Measurements from ENCODE around the gene KRTAP1-1. TPM values are rescaled to one million over a fixed set of nuclear protein-coding genes. Genes with fewer than 3 reads are reported as not detected.

KRTAP1-1 gene
- total RNA-seq, 2 experiments from 2014 or later: not detected

DNA sequence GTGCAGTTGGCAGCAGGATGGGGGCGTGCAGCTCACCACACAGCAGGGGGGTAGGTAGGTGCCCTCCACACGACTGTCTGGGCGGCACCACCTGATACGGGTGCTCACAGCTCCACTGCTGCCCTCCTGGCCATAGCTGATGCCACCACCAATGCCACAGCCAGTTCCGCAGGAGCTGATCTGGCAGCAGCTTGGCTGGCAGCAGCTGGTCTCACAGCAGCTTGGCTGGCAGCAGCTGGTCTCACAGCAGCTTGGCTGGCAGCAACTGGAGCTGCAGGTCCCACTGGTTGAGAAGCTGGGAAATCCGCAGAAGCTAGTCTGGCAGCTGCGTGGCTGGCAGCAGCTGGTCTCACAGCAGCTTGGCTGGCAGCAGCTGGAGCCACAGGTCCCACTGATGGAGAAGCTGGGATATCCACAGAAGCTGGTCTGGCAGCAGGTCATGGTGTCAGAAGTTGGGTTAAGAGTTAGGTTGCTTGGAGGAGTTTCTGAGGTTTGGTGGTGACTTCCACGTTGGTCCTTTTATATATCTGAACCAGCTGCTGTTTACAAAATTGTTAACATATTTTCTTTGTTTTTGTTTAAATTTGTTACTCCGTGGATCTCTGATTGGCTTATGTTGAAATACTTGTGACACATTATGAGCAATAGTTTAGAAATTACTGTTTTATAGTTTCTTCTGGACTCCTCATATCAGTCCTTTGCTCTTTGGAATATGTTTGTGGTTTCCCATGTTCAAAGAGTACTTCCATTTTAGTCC lies 14.4 kb downstream of the KRTAP1-1 start, which contains the start of gene KRTAP1-5:
Gene KRTAP1-5, minus strand, starts transcription at position 494 of the 757 bp plus-strand sequence. Its CDS starts 53 bp downstream, at position 441.
- no peaks in the 10 kb centered on the region for H3K36me3 ChIP-seq (ENCODE audit: insufficient read depth, low read length)
- DNase-seq (no peak), ATAC-seq (ENCODE audit: poor library complexity) (no peak)
- no peaks in the 10 kb centered on the region for H3K4me1 Mint-ChIP-seq (ENCODE audit: low read depth)
- no peaks in the 10 kb centered on the region for H3K9me3 ChIP-seq (ENCODE audit: control insufficient read depth in 1 of 2, insufficient read depth in 1 of 2, low read length in 2 of 2)
- no peak within 1 kb of the TSS for H3K27ac Mint-ChIP-seq
- H3K9me3 Mint-ChIP-seq: peaks cover 3% of the 10 kb centered on the region
- no peaks in the 10 kb centered on the region for H3K36me3 Mint-ChIP-seq (ENCODE audit: low read depth)
- no peak within 1 kb of the TSS for H3K4me3 Mint-ChIP-seq
- H3K27ac ChIP-seq (ENCODE audit: low read depth in 1 of 2, low read length in 2 of 2): no peak within 1 kb of the TSS
- CTCF ChIA-PET: no interaction called here
- peaks cover 51% of the 10 kb centered on the region for H3K27me3 Mint-ChIP-seq
- intact Hi-C loops (cut with DNase I, micrococcal nuclease): no loop called here
- POLR2A ChIA-PET: no interaction called here
- peaks cover under 1 to 4% of the 10 kb centered on the region in 2 experiments for H3K27me3 ChIP-seq (ENCODE audit: control insufficient read depth in 1 of 2, insufficient read depth in 2 of 2, low read length in 2 of 2)
- H3K4me3 ChIP-seq (ENCODE audit: low read length): no peak within 1 kb of the TSS
- H3K4me1 ChIP-seq (ENCODE audit: insufficient read depth, low read length): no peaks in the 10 kb centered on the region
- no peak for TF ChIP-seq CTCF (IDR thresholded peaks at IDR 0.05)

GRCh38 chr17:41024697-41025096 lies 16.6 kb downstream of the KRTAP1-1 start:
- CTCF ChIA-PET: no interaction called here
- Mint-ChIP-seq H3K36me3 (ENCODE audit: low read depth) (no peaks in the 10 kb centered on the region), H3K27me3 (peaks cover 35% of the 10 kb centered on the region), H3K4me1 (ENCODE audit: low read depth) (no peaks in the 10 kb centered on the region), H3K9me3 (peaks cover 3% of the 10 kb centered on the region), H3K27ac (no peak overlapping the region), H3K4me3 (no peak overlapping the region)
- no peak overlapping the region for H3K27ac ChIP-seq (ENCODE audit: low read depth in 1 of 2, low read length in 2 of 2)
- no peak overlapping the region for H3K4me3 ChIP-seq (ENCODE audit: low read length)
- no peaks in the 10 kb centered on the region for H3K4me1 ChIP-seq (ENCODE audit: insufficient read depth, low read length)
- no peaks in the 10 kb centered on the region for H3K9me3 ChIP-seq (ENCODE audit: control insufficient read depth in 1 of 2, insufficient read depth in 1 of 2, low read length in 2 of 2)
- no peak for DNase-seq
- no peak for ATAC-seq (ENCODE audit: poor library complexity)
- H3K36me3 ChIP-seq (ENCODE audit: insufficient read depth, low read length): no peaks in the 10 kb centered on the region
- peaks cover 0 to 4% of the 10 kb centered on the region in 2 experiments for H3K27me3 ChIP-seq (ENCODE audit: control insufficient read depth in 1 of 2, insufficient read depth in 2 of 2, low read length in 2 of 2)
- intact Hi-C loops (cut with DNase I, micrococcal nuclease): no loop called here
- no peak for TF ChIP-seq CTCF (IDR thresholded peaks at IDR 0.05)
- POLR2A ChIA-PET: no interaction called here

DNA sequence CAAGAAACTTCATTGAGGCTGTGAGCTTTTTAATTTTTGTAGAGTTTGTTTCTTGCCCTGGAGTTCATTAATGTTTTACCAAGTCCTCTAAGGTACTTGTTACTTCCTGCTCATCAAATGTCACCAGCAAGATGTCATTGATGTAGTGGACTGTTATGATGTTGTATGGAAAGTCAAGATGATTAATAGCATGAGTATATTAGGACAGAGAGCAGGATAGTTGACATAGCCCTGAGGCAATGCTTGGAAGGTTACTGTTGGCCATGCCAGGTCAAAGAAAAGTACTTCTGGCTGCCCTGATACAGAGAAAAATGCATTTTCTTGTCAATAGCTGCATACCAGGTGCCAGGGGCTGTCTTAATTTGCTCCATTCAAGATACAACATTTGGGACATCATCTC lies 20.9 kb downstream of the KRTAP1-1 start:
- DNase-seq (no peak), ATAC-seq (ENCODE audit: poor library complexity) (no peak)
- Histone ChIP-seq H3K9me3 (ENCODE audit: control insufficient read depth in 1 of 2, insufficient read depth in 1 of 2, low read length in 2 of 2) (no peaks in the 10 kb centered on the region), H3K27ac (ENCODE audit: low read depth in 1 of 2, low read length in 2 of 2) (no peak overlapping the region), H3K36me3 (ENCODE audit: insufficient read depth, low read length) (no peaks in the 10 kb centered on the region), H3K4me1 (ENCODE audit: insufficient read depth, low read length) (no peaks in the 10 kb centered on the region), H3K4me3 (ENCODE audit: low read length) (no peak overlapping the region), H3K27me3 (ENCODE audit: control insufficient read depth in 1 of 2, insufficient read depth in 2 of 2, low read length in 2 of 2) (no peaks in the 10 kb centered on the region)
- H3K27ac Mint-ChIP-seq: no peak overlapping the region
- H3K4me3 Mint-ChIP-seq: no peak overlapping the region
- H3K27me3 Mint-ChIP-seq: peaks cover 18% of the 10 kb centered on the region
- no peaks in the 10 kb centered on the region for H3K36me3 Mint-ChIP-seq (ENCODE audit: low read depth)
- no peak for TF ChIP-seq CTCF (IDR thresholded peaks at IDR 0.05)
- H3K9me3 Mint-ChIP-seq: peaks cover 3% of the 10 kb centered on the region
- POLR2A ChIA-PET: no interaction called here
- H3K4me1 Mint-ChIP-seq (ENCODE audit: low read depth): no peaks in the 10 kb centered on the region
- intact Hi-C loops (cut with DNase I, micrococcal nuclease): no loop called here
- CTCF ChIA-PET: no interaction called here
